ENCODE measurements around the gene DPCD.

GRCh38 chr10:101550965-101551364, 37.2 kb upstream of the DPCD start:
- TF ChIP-seq EP300 (IDR thresholded peaks at IDR 0.05): no peak
- TF ChIP-seq CTCF (IDR thresholded peaks at IDR 0.05): no peak
- TF ChIP-seq POLR2AphosphoS5 (IDR thresholded peaks at IDR 0.05): no peak
